ENCODE data around the gene ADAM17. TPM values are rescaled to one million over a fixed set of nuclear protein-coding genes. Genes with fewer than 3 reads are reported as not detected.
A peak's percentile ranks its signal among the peaks of the same experiment; 100 is the strongest.
"Not testable (repeated sequence)": the region's sequence is repeated elsewhere in the genome, so short reads cannot be mapped to it uniquely, and the experiment has no call there.

ADAM17 gene
- total RNA-seq, 2 donors from 2014 or later: 14.1 to 22.6 TPM

DNA sequence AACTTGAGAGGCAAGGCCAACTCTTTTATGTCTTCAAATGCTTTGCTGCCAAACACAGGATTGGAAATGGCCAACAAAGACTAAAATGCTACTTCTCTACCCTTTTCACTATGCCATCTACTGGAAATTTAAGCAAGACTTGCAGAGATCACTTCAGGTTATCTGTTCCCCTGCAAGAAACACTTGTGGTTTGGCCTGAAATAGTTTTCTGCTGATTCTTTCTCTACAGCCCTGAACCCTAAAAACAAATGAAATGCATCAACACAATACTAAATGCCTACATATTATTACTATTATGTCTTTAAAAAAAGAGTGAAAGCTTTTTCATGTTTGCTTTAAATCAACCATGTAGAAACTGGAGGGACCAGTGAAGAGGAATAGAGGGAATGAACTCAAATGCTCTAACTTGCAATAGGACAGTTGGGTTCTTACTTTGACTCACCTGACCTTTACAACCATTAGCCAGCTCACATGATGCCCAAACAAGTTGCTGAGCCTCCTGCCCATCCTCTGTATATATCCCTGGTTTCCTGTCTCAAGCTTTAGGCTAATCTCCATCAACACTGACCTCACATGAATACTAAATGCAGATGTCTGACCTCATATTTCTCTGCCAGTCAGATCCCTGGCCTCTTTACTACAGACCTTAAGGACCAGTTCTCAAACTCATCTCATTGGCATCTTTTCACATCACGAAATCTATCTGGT is 17.5 kb upstream of the ADAM17 start:
- intact Hi-C loops (cut with DNase I): no loop called here
- ATAC-seq (no peak), DNase-seq (no peak)

DNA sequence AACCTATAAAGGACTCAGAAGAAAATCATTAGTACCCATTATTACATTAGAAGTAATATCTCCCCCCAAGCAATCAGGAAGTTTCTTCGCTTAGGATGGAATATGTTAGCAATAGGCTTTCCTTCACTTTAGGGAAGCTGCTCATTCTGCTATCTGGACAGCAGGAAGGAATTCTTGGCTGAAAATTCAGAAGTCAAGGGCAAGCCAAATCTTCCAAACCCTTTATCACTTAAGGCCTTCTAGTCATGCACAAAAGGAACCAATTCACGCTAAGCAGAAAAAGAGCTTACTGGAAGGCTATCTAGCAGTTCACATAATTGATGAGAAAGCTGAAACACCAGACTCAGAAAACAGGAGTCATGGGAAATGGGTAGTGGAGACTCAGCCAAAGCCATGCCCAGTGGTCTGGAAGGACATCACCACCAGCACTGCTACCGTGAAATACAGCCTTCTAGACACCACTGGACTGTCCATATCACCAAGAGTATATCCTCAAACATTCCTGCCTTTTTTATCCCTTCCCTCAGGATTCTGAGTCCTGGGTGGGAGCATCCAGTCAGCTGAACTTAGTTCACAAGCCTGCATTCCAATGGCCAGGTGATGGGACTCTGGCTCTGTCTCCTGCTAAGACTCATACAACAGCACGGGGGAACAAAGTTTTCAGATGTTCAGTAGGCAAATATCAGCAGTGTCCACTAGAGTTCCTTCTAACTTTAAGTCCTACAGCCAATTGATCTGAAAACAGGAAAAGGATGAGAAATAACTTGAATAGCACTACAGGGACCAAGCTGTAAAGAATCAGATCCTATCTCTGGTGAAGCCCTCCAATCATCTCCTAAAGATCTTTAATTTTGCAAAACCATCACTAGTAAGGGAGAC is 14.8 kb upstream of the ADAM17 start:
- intact Hi-C loops (cut with DNase I): no loop called here
- no peak for DNase-seq
- peak in 1 of 2 donors; percentile 21 for ATAC-seq

DNA sequence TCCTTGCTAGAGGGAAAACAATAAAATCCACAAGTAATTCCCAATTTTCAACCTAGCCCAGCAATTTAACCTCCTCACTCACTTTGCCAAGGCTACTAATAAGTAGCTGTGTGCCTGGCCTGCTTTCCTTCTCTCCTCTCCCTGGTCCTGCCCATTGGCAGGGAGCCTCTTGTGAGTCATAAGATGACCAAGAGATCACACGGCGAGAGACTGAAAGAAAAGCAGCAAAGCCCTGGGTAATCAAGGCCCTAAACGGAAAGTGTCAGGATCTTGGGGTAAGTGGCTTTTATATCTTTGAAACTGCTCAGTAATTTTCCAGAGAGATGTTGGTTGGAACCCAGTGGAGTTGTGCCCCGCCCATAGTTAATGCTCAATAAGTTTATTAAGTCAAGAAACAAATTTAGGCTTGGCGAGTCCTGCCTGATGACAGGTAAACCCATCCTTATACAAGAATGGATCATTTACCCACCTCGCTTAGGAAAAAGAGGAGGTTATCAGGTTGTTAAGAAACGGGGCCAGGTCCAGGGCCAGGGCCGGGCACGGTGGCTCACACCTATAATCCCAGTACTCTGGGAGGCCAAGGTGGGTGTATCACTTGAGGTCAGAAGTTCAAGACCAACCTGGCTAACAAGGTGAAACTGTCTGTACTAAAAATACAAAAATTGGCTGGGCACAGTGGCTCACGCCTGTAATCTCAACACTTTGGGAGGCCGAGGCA is 10.0 kb upstream of the ADAM17 start:
- intact Hi-C loops (cut with DNase I): no loop called here
- DNase-seq (peak; percentile 87), ATAC-seq (peak; percentile 95 to 98)

DNA sequence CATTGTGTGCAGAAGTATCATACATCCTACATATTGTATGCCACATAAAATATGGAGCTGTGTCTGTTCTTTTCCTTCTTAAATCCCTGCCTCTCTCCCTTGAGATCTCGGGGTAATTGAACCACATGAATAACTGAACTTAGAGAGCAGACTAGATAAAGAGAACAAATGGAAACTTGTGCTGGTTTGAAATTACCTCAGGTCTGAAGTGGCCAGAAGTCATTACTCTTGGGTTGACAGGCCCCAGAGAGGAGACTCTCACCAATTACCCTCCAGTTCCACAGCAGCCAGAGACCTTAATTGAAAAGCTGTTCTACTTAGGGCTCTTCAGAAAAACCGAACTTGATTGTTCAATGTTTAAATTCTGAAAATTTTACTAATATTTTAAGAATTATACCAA is 5.0 kb upstream of the ADAM17 start:
- no peak for ATAC-seq
- intact Hi-C loops (cut with DNase I): no loop called here
- DNase-seq: no peak

DNA sequence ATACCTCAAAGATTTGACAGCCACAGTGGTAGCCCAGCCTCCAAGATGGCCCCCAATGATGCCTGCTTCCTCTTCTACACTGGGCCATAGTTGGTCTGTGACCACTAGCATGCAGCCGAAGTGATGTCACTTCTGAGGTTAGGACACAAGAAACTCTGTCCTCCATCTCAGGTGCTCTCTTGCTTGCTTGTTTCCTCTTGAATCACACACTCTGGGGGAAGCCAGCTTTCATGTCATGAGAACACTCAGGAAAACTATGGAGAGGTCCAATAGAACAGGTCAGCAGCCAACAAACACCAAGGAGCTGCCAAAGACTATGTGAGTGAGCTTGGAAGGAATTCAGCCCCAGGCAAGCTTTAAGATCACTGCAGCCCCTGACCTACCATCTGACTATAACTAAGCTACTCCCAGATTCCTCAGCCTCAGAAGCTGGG is 3.3 kb upstream of the ADAM17 start:
- DNase-seq (no peak), ATAC-seq (no peak)
- intact Hi-C loops (cut with DNase I): loop anchor here in 1 of 2 donors (5.0 to 10.0 kb wide), 2 partner anchors 68 to 136 kb away; no protein-coding TSS in a partner anchor

DNA sequence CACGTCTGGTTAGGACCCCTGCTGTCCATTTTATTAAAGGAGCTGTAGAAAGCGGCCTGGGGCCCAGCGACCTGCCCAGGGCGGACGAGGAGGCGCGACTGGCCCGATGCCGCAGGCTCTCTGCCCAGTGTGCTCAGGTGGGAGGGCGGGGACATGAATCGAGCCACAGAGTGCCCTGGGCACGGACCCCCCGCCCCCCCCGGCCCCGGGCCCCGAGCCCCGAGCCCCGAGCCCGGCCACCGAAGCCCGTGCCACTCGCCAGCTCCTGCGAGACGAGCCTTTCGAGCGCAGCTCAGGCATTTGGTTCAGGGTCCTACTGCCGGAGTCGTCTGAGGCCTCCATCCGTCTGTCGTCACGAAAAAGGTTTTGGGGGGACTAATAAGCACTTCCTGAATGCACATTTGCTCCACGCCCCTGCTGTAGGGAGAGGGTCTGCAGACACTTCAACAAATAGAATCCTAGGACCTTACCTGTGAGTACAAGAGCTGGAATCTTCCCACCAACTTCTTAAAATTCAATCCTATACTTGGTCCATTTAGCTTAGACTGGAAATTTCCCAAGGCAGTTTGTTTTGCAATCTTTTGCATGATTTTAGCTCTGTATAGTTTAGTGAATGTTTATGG is 602 bp upstream of the ADAM17 start:
- intact Hi-C loops (cut with DNase I): loop anchor here in 1 of 2 donors (5.0 to 10.0 kb wide), 2 partner anchors 71 to 139 kb away; no protein-coding TSS in a partner anchor
- ATAC-seq (peak in 1 of 2 donors; percentile 58), DNase-seq (no peak)

DNA sequence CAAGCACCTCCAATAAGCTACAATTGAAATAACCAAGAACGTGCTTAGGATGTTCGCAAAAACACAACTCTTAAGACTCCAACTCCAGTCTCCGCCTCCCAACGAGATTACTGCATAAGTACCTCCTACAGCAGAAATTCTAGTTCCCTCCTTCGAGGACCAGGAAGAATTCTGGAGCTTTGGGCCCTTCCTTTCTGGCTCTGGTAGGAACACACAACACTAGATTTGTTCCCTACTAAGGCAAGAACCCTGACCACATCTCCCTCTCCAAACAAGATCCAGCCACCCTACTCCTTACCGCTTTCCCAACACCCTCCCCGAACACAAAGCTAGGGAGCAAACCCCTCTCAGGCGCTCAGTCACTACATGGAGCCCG is 721 bp downstream of the ADAM17 start:
- intact Hi-C loops (cut with DNase I): loop anchor here in 1 of 2 donors (5.0 to 10.0 kb wide), 2 partner anchors 72 to 140 kb away; no protein-coding TSS in a partner anchor
- DNase-seq (peak; percentile 47), ATAC-seq (peak in 1 of 2 donors; percentile 30)

DNA sequence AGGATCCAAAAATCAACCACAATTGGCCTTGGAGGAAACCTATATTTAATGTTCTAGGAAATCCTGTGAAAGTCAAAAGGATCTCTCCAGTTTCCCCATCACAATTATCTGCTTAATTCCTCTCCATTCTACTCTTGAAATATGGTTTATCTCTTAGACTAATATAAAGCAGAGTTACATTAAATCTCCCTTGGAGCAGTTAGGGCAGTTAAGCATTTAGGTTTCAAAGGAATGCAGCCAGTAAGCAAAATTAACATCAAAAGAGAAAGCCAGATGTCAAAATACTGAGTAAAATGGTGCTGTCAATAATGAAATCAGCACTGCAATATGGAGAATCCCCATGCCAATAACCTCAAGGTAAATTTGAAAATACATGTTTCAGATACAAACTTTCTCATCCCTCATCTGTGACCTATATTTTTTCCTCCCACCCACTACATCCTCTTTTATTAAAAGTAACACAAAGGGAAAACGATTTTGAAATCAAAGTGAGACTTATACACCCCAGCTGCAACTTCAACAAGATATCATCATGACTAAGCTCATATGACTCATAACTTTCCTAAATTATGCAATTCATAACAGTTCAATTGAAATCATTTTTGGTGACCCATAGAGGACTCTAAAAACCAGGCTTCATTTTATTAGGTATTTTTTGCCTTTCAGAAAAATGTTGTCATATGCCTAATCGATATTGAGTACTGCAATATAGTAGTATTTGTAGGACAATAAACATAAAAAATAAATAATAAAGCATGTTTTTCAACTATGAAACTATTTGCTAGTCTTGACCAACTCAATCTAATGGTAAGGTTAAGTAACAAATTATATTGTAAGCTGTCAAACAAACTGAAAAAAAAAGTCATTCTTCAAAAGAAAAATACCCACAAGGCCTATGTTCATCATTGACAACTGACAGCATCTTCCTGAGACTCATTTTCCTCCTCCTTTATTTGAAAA is 3.1 kb downstream of the ADAM17 start:
- peak in 1 of 2 donors; percentile 1 for ATAC-seq
- no peak for DNase-seq
- intact Hi-C loops (cut with DNase I): loop anchor here in 1 of 2 donors (10.0 kb wide), 1 partner anchor 142 kb away; no protein-coding TSS in a partner anchor

DNA sequence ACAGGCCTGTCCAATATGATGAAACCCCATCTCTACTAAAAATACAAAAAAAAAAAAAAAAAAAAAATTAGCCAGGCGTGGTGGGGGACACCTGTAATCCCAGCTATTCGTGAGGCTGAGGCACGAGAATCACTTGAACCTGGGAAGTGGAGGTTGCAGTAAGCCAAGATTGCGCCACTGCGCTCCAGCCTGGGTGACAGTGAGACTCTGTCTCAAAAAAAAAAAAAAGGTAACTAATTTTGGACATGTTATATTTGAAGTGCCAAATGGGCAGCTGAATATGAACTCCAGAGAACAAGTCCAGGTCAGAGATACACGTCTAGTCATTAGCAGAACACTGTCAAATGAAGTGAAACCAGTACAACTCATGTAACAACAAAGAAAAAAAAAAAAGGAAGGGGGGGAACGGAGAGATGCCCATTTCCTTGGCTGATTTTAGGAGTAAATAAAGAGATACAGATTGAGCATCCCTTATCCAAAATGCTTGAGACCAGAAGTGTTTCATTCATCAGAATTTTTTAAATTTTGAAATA is 4.7 kb downstream of the ADAM17 start:
- not testable (repeated sequence) for DNase-seq, ATAC-seq
- intact Hi-C loops (cut with DNase I): loop anchor here in 1 of 2 donors (10.0 kb wide), 1 partner anchor 144 kb away; no protein-coding TSS in a partner anchor

DNA sequence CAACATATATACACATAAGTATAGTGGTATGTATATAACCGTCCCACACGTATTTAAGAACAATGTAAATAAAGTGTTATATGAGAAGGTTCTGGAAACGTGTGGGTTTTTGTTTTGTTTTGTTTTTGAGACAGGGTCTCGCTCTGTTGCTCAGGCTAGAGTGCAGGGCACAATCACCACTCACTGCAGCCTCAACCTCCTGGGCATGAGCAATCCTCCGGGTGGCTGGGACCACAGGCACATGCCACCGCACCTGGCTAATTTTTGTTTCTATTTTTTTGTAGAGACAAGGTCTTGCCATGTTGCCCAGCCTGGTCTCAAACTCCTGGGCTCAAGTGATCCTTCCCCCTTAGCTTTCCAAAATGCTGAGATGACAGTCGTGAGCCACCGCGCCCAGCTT is 6.2 kb downstream of the ADAM17 start:
- no peak for ATAC-seq
- intact Hi-C loops (cut with DNase I): no loop called here
- no peak for DNase-seq

DNA sequence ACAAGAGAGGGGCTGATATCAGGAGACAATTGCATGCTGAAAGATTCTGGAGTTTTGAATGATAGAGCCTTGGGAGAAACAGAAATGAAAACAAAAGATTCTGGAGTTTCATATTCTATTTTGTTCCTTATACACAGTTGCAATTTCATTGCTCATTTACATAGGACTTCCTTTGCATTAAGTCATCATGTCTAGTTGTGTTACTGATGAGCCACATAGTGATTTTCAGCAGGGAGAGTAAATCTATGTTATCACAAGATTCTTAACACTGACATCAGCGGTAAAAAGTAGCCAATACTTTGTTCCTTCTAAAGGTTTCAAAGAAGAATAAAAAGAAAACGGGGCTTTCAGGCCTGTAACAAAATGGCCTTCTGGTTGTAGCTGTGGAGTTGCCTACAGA is 7.1 kb downstream of the ADAM17 start:
- ATAC-seq (no peak), DNase-seq (no peak)
- intact Hi-C loops (cut with DNase I): no loop called here

DNA sequence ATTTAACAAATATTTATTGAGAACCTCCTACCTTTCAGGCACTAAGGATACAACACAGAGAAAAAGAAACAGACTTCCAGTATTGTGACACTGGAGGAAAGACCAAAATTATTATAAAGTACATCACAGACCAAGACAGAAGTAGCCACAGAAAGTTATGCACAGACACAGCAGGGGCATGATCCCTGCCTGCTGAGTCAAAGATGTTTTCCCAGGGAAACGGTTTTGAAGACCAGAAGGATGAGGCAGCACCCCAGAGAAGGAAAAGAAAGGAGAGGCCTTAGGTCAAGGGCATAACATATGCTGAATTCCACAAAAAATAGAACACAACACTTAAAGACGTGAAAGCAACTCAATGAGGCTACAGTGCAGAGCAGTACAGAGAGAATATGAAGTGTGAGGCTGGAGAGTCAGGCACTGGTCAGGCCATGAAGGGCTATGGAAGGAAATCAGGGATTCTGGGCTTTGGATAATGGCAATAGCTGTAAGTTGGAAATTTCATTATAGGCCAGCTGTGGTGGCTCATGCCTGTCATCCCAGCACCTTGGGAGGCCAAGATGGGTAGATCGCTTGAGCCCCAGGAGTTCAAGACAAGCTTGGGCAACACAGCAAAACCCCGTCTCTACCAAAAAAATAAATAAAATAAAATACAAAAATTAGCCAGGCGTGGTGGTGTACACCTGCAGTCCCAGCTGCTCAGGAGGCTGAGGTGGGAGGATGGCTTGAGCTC is 8.2 kb downstream of the ADAM17 start:
- DNase-seq (no peak), ATAC-seq (no peak)
- intact Hi-C loops (cut with DNase I): no loop called here

DNA sequence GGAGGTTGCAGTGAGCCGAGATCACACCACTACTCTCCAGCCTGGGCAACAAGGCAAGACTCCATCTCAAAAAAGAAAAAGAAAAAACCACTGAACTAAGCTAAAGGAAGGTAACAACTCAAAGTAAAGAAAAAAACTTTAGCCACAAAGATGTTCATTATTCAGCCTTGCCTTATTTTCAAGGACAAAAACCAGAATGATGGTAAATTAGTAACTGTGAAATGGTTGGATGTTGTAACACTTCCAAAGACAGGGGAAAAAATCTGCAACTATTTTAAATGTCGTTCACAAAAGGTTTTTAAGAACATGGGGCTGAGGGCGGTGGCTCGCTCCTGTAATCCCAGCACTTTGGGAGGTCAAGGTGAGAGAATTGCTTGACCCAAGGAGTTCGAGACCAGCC is 10.1 kb downstream of the ADAM17 start:
- DNase-seq (no peak), ATAC-seq (no peak)
- intact Hi-C loops (cut with DNase I): no loop called here

DNA sequence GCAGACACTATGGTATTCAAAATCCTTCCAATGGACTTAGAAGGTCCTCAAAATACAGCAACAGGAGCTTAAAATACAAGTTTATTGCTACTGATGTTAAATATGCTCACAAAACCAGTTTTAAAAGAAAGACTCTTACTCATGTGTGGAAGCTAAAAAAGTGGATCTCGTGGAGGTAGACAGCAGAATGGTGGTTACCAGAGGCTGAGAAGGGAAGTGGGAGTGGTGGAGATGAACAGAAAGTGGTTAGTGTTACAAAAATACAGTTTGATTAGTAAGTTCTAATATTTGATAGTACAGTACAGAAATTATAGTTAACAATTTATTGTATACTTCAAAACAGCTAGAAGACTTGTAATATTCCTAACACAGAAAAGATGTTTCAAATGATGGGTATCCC is 12.1 kb downstream of the ADAM17 start:
- intact Hi-C loops (cut with DNase I): no loop called here
- ATAC-seq: no peak
- DNase-seq: no peak

DNA sequence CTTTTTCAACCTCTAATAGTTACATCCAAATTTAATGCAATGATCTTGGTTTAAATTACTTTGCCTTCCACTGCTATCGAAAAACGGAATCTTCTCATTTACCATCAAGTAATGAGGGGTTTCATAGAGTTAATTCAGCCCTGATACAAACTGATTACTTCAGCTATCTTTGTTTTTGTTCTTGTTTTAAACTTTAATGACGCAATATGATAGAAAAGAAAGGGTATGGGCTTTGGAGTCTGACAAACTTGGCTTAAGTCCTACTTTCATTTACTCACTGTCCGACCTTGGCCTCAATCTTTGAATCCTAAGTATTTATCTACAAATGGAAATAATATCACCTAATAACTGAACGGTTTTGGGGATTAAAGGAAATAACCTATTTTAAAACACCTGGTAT is 16.1 kb downstream of the ADAM17 start:
- ATAC-seq (peak in 1 of 2 donors; percentile 64), DNase-seq (no peak)
- intact Hi-C loops (cut with DNase I): no loop called here

DNA sequence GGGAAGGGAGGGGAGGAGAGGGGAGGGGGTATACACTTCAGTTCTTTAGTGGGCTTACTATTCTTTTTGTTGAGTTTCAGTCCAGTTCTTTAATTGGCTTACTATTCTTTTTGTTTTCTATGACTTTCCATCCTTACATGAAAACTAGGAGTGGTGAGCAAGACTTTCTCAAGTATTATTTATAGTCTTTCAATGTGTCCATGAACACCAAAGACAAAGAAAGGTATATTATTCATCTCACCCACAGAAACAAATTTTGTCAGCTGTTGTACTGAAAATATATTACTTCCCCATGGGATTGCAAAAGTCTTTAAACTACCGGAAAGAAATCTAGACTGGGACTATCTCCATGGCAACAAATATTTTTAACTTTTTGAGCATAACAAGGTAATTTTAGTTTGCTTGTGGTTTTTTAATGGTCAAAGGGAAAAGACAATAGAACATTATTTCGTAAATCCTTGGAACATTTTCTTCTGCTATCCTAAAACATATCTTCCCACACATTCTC is 17.6 kb downstream of the ADAM17 start:
- DNase-seq: no peak
- peak; percentile 34 to 75 for ATAC-seq
- intact Hi-C loops (cut with DNase I): no loop called here

DNA sequence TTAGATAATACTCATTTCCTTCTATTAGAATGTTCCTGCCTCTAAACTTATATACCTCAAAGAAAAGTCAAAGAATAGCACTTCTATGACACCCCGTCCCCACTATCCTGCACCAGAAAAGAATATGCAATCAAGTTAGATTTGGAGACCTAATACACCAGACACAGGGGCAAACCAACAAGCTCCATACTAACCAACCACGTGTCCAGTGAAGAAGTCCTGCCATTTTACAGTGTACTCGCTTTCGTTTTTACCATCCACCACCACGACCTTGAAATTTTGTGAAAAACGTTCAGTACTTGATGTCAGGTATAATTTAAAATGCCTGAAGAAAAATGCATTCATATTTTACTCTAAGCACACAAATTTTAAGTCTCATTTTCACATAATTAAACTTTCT is 19.1 kb downstream of the ADAM17 start:
- DNase-seq (no peak), ATAC-seq (no peak)
- intact Hi-C loops (cut with DNase I): no loop called here

All from left cardiac atrium (tissue), 4 donors.